VCaP (cell line): ENCODE data around the gene SLTM.
"Not testable (repeated sequence)": the region's sequence is repeated elsewhere in the genome, so short reads cannot be mapped to it uniquely, and the experiment has no call there.

Experiments used
- H3K27ac ChIP-seq: fragments of 450-650 bp; 2 replicates; pipeline ENCODE4 v1.5.1; 2017
- CTCF ChIP-seq: fragments of 450-650 bp; conservative IDR thresholded peaks from 2 replicates; pipeline ENCODE4 v1.5.1; 2017; ENCODE audit warnings: mild to moderate bottlenecking, moderate library complexity

SLTM gene

GRCh38 chr15:58923696-58924300 lies 9.7 kb downstream of the SLTM start:
- no peak overlapping the region for H3K27ac ChIP-seq
- no peak for TF ChIP-seq CTCF

DNA sequence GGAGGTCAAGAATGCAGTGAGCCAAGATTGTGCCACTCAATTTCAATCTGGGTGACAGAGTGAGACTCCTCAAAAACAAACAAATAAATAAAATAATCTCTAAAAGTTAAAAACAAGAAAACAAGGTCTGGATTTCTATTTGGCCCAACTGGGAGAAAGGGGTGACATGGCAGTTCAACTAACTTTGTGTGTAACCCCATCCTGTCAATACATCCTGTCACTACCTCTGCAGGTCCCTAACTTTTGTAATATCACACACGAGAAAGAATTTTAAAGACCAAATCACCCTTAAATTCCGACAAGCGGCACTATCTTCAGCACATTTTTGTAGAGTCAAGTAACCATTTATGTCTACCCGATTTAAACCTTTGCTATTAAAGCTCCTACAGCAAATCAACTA lies 10.2 kb downstream of the SLTM start:
- no peak for TF ChIP-seq CTCF
- H3K27ac ChIP-seq = no peak overlapping the region

GRCh38 chr15:58921267-58921790 lies 12.2 kb downstream of the SLTM start:
- TF ChIP-seq CTCF = no peak
- no peak overlapping the region for H3K27ac ChIP-seq

DNA sequence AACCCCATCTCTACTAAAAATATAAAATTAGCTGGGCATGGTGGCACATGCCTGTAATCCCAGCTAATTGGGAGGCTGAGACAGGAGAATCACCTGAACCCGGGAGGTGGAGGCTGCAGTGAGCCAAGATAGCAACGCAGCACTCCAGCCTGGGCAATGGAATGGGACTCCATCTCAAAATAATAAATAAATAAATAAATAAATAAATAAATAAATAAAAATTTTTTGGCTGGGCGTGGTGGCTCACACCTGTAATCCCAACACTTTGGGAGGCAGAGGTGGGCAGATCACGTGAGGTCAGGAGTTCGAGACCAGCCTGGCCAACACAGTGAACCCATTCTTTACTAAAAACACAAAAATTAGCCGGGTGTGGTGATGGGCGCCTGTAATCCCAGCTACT lies 13.0 kb downstream of the SLTM start:
- H3K27ac ChIP-seq = not testable (repeated sequence)

DNA sequence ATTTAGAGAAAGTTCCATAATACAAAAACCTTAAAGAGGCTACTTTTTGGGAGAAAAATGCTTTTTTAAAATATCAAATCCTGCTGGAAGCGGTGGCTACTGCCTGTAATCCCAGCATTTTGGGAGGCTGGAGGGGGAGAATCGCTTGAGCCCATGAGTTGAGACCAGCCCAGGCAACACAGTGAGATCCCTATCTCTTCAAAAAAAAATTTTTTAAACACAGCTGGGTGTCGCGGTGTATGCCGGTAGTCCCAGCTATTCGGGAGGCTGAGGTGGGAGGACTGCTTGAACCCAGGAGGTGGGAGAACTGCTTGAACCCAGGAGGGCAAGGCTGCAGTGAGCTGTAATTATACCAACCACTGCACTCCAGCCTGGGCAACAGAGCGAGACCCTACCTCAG lies 14.2 kb downstream of the SLTM start:
- no peak overlapping the region for H3K27ac ChIP-seq
- TF ChIP-seq CTCF = no peak

GRCh38 chr15:58918239-58918638 lies 15.2 kb downstream of the SLTM start:
- no peak overlapping the region for H3K27ac ChIP-seq
- no peak for TF ChIP-seq CTCF

DNA sequence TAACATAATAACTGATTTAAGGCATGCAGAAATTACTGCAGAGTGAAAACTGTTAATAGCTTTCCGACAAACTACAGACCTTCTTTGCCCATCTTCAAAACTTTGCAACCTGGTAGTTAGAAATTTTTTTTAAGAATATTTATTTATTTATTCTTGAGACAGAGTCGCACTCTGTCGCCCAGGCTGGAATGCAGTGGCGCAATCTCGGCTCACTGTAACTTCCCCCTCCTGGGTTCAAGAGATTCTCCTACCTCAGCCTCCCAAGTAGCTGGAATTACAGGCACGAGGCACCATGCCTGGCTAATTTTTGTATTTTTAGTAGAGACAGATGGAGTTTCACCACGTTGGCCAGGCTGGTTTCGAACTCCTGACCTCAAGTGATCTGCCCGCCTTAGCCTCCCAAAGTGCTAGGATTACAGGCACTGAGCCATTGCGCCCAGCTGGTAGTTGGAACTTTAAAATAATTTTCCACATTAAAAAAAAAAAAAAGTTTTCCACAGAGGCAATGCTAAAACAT lies 15.8 kb downstream of the SLTM start:
- not testable (repeated sequence) for H3K27ac ChIP-seq

GRCh38 chr15:58916962-58917361 lies 16.5 kb downstream of the SLTM start:
- H3K27ac ChIP-seq = no peak overlapping the region
- no peak for TF ChIP-seq CTCF
